GM21737 (cell line): ENCODE data around the gene UBE2D2.
A peak's percentile ranks its signal among the peaks of the same experiment; 100 is the strongest.
"Not testable (repeated sequence)": the region's sequence is repeated elsewhere in the genome, so short reads cannot be mapped to it uniquely, and the experiment has no call there.

Source experiments
- ATAC-seq: cut with Tn5 transposase; IDR thresholded peaks from one replicate; pipeline ENCODE4 v1.9.1; 2021; ENCODE audit warnings: mild to moderate bottlenecking, moderate library complexity; ENCODE audit not compliant: unreplicated experiment

UBE2D2 gene

GRCh38 chr5:139546593-139546992, 14.5 kb upstream of the UBE2D2 start:
- not testable (repeated sequence) for ATAC-seq

GRCh38 chr5:139549162-139549894, 11.8 kb upstream of the UBE2D2 start:
- no peak for ATAC-seq

- ATAC-seq, result not testable (repeated sequence)
These were observed 10.9 kb upstream of the UBE2D2 start for GRCh38 chr5:139550051-139550872.

- no peak for ATAC-seq
These were observed 9.8 kb upstream of the UBE2D2 start for GRCh38 chr5:139551191-139551889.

- no peak for ATAC-seq
These were observed 8.1 kb upstream of the UBE2D2 start for GRCh38 chr5:139552893-139553575.

- ATAC-seq, result no peak
These were observed 6.9 kb upstream of the UBE2D2 start for GRCh38 chr5:139554264-139554663.

GRCh38 chr5:139557811-139558210, 3.3 kb upstream of the UBE2D2 start:
- ATAC-seq, result no peak

- peak; percentile 28 for ATAC-seq
These were observed 714 bp downstream of the UBE2D2 start for GRCh38 chr5:139561655-139562451.

- ATAC-seq, result no peak
These were observed 1.7 kb downstream of the UBE2D2 start for GRCh38 chr5:139562847-139563246.

- ATAC-seq, result peak; percentile 36
These were observed 4.5 kb downstream of the UBE2D2 start for GRCh38 chr5:139565411-139566305.

- no peak for ATAC-seq
These were observed 5.5 kb downstream of the UBE2D2 start for GRCh38 chr5:139566611-139567010.

GRCh38 chr5:139569270-139569955, 8.3 kb downstream of the UBE2D2 start:
- ATAC-seq, result no peak

- no peak for ATAC-seq
These were observed 10.4 kb downstream of the UBE2D2 start for GRCh38 chr5:139571543-139571942.

GRCh38 chr5:139571966-139572365, 10.8 kb downstream of the UBE2D2 start:
- ATAC-seq, result no peak

- no peak for ATAC-seq
These were observed 13.6 kb downstream of the UBE2D2 start for GRCh38 chr5:139574641-139575312.

- ATAC-seq, result no peak
These were observed 14.1 kb downstream of the UBE2D2 start for GRCh38 chr5:139575313-139575646.

GRCh38 chr5:139575751-139576150, 14.6 kb downstream of the UBE2D2 start:
- ATAC-seq, result no peak

GRCh38 chr5:139577689-139578290, 16.7 kb downstream of the UBE2D2 start:
- no peak for ATAC-seq
